OCI-LY3 (cell line): ENCODE results near the gene EPHB1.

Source experiments
- CTCF ChIP-seq: fragments of 200-600, 300-600 bp; sonication (generic); IDR thresholded peaks from 2 replicates; pipeline ENCODE4 v1.5.1; 2014; ENCODE audit warnings: antibody characterized with exemption, low read length, low read depth
- EZH2phosphoT487 ChIP-seq: fragments of 200-600 bp; shearing (Covaris generic); IDR thresholded peaks from 2 replicates; pipeline ENCODE4 v1.6.1; 2018; ENCODE audit warnings: antibody characterized with exemption, mixed run types, low read depth

GRCh38 chr3:134911586-134912548, 116.8 kb downstream of the EPHB1 start:
- TF ChIP-seq CTCF: no peak
- no peak for TF ChIP-seq EZH2phosphoT487
